ENCODE measurements around the gene SVOP. TPM values are rescaled to one million over a fixed set of nuclear protein-coding genes. Genes with fewer than 3 reads are reported as not detected.

SVOP gene
- total RNA-seq, 4 donors from 2014 or later = not detected

DNA sequence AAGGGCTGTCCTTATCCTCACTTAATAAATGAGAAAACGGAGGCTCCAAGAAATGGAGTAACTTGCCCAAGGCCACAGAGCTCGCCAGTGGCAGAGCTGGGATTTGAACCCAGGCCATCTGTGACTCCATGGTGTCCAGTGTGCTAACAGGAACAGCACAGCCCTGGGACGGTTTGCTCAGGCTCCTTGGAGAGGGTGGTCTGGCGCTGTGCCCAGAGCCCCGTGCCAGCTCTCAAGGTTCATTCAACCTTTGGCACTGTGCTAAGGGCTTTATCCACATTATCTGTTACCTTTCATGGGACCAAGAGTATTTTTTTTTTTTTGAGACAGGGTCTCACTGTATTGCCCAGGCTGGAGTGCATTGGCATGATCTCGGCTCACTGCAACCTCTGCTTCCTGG is 132.8 kb downstream of the SVOP start:
- TF ChIP-seq, protein P1, sequence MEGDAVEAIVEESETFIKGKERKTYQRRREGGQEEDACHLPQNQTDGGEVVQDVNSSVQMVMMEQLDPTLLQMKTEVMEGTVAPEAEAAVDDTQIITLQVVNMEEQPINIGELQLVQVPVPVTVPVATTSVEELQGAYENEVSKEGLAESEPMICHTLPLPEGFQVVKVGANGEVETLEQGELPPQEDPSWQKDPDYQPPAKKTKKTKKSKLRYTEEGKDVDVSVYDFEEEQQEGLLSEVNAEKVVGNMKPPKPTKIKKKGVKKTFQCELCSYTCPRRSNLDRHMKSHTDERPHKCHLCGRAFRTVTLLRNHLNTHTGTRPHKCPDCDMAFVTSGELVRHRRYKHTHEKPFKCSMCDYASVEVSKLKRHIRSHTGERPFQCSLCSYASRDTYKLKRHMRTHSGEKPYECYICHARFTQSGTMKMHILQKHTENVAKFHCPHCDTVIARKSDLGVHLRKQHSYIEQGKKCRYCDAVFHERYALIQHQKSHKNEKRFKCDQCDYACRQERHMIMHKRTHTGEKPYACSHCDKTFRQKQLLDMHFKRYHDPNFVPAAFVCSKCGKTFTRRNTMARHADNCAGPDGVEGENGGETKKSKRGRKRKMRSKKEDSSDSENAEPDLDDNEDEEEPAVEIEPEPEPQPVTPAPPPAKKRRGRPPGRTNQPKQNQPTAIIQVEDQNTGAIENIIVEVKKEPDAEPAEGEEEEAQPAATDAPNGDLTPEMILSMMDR (IDR thresholded peaks at IDR 0.05; ENCODE audit: low read depth) = no peak

DNA sequence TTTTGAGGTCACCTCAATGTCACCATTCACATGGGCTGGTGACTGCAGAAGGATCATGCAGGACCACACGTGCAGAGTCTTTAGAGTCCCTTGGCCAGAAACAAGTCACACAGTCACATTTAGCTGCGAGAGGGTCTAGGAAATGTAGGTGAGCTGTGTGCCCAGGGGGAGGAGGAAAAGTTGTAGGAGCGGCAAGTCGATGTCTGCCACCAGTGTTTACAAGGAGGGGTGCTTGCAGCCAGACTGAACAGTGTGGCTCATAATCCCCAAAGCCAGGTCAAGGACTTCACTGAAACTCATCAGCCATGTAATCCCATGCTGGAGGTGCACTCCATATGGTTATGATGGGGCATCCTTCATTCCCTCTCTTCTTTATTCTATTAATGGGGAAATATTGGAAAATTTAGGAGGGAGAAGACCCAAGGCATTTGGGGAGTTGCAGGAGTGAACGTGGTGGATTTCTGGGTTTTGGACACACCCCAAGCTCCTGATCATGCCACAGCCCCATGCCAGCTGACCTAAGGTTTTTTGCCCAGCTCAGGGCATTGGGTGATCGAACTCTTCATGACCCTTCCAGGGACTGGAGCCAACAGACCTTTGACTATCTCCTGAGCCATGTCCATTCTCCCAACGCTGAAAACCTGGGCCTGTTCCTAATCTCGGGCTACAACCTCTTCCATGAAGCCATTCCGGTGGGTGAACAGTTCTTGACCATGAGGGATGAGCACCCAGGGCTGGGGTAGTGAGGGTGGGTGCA is 133.8 kb downstream of the SVOP start:
- TF ChIP-seq, protein P1 (IDR thresholded peaks at IDR 0.05; ENCODE audit: low read depth) = no peak

DNA sequence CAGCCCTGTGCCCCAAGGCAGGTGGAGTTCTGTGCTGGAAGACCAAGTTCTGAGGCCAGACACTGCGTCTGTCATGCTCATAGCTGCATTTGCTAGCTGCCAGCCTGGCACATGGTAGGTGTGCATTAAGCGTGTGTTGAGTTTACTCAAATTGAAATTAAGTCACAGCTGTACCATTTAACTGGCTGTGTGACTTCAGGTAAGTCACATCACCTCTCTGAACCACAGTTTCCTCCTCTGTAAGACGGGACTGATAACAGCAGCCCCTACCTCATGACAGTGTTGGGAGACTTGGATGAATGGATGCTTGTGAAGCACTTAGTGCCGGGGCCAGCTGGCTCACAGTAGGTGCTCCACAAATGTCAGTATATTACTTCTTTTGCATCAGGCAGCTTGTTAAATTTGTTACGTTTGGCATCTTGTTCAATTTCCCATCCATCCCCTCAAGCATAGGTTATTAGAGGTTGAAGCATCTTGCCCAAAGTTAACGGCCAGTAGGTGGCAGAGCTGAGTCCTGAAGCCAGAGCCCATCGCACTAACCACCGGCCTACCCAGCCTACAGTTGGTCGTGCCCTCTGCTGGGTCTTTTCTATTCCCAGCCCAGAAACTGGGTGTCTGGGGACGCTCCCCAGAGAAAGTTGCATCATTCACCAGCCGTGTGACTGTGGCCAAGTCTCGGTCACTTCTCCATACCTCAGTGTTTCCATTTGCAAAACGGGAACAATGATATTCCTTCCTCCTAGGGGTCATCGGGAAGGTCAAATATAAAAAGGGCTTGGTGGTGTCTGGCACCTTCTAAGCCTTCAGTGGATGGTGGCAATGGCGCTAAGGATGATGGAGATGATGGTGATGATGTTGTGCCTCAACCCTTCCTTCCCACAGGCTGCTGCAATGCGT is 136.5 kb downstream of the SVOP start:
- TF ChIP-seq, protein P1 (IDR thresholded peaks at IDR 0.05; ENCODE audit: low read depth) = no peak

DNA sequence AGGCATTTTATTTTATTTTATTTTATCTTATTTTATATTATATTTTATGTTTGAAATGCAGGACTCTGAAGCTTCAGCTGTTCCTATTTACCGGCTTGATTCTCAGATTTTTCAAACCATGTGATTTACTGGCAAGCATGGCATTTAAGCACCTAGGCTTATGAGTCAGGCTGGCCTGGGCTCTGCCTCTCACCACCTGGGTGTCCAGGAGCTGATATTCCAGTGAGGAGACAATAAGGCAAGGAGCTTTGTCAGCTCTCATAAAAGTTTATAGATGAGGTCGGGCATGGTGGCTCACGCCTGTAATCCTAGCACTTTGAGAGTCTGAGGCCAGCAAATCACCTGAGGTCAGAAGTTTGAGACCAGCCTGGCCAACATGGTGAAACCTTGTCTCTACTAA is 138.9 kb downstream of the SVOP start:
- TF ChIP-seq, protein P1 (IDR thresholded peaks at IDR 0.05; ENCODE audit: low read depth) = no peak

DNA sequence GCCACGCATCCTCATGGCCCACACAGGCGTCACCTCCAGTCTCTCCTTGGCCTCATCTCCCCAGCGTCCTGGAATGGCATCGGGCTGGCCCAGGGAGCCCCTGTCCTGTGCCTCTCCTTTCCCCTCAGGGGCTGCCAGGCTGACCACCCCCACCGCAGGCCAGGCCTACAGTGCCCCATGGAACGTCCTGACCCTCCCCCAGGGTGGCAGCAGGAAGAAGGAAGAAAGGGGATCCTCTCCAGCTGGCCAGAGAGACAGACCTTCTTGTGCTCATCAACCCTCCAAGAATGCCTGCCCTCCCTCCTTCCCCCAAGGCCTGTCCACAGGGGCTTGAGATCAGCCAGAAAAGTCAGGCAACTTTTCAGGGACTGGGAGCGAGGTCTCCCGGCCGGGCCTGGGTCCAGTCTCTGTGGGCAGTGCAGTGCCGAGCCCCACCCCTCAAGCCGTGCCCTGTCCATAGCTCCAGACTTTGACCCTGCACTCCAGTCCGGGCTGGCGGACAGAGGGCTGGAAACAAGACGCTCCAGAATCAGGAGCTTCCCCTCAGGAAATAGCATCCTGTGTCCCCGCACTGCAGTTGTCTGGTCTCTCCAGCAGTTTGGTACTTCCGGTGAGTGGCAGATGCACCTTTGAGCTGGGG is 141.1 kb downstream of the SVOP start, which contains the start of gene DAO:
TSS of gene DAO (plus strand) at position 478 of the 640 bp plus-strand sequence. CDS start 4,915 bp downstream, outside the sequence.
- TF ChIP-seq, protein P1 (IDR thresholded peaks at IDR 0.05; ENCODE audit: low read depth) = no peak

DNA sequence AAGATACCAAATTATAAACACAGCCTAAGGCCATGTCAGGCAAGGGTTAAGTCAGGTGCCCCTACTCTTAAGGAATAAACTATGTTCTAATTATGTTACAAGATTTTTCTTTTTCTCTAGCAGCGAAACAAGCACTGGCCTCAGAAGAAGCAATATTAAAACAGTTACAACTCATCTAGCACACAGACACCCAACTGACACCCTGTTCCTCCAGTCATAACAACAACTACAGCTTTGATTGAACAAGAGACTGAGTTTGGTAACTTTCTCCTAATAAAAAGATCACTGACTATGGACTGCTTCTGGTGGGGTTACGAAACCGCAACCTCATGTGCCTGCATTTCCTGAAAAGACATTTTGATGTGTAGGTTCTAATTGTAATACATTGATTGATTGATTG is 144.3 kb downstream of the SVOP start:
- TF ChIP-seq, protein P1 (IDR thresholded peaks at IDR 0.05; ENCODE audit: low read depth) = no peak

Data from subcutaneous adipose tissue (tissue), 4 donors.